Measurements from ENCODE around the gene TF.

- TF ChIP-seq CTBP1 (IDR thresholded peaks at IDR 0.05; ENCODE audit: borderline replicate concordance) (no peak), BHLHE40 (IDR thresholded peaks at IDR 0.05; ENCODE audit: borderline replicate concordance) (no peak), FOXM1 (IDR thresholded peaks at IDR 0.05; ENCODE audit: borderline replicate concordance) (no peak), ELF4 (IDR thresholded peaks at IDR 0.05) (no peak), PKNOX1 (IDR thresholded peaks at IDR 0.05) (no peak), LEF1 (IDR thresholded peaks at IDR 0.05; ENCODE audit: borderline replicate concordance) (no peak), SUZ12 (IDR thresholded peaks at IDR 0.05) (no peak)
Measured at GRCh38 chr3:133781570-133781969, 35.4 kb downstream of the TF start.

All from HEK293T (cell line).